ENCODE measurements around the gene CNTNAP2.

The CNTNAP2 gene

DNA sequence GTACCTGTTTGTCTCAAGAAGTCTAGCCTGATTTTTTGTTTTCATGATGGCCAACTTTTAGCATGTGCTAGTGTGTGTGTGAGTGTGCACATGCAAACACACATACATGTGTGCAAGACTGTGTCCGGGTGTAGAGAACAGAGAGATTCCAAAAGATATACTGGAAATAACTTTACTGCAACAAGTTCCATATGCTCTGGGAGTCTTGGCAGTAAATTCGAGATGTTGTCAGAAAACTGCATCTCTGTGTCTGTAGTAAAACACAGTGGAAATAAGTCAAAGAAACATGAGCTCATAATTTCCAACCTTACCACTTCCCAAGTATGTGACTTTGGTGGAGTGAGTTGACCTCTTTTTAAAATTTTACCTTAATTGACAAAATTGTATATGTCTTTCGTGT lies 1523.2 kb downstream of the CNTNAP2 start:
- no peaks in the 10 kb centered on the region for H3K36me3 ChIP-seq
- no peak for TF ChIP-seq Cebpa-rat (IDR thresholded peaks at IDR 0.05)

DNA sequence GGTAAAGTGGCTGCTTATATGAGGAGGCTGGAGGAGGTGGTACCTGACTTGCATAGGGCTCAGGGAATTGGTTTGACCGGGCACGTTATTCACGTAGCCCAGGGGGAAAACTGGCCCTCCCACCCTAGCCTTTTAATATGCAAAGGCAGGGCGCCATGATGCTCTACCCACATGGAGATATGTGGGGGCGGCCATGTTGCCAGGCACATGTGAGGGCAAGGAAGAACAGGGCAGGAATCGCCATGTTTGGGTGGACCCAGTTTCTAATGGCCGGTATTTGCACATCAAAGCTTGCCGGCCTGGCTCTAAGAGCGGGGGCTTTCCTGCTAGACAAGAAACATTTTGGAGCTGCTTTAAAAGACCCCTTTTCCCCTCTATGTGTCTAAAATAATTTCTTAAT lies 1524.2 kb downstream of the CNTNAP2 start:
- no peaks in the 10 kb centered on the region for H3K4me1 ChIP-seq
- H3K27ac ChIP-seq = no peak overlapping the region
- TF ChIP-seq Cebpa-rat (IDR thresholded peaks at IDR 0.05) = no peak
- no peaks in the 10 kb centered on the region for H4K20me1 ChIP-seq
- H3K9me3 ChIP-seq = no peaks in the 10 kb centered on the region
- no peak overlapping the region for H3K9ac ChIP-seq
- H3K4me3 ChIP-seq = no peak overlapping the region
- no peaks in the 10 kb centered on the region for H3K36me3 ChIP-seq
- H3K4me2 ChIP-seq = no peak overlapping the region
- no peaks in the 10 kb centered on the region for H3K27me3 ChIP-seq

More for the DNA sequence above, 1523.2 kb downstream of the CNTNAP2 start:
- no peak overlapping the region for H3K4me2 ChIP-seq
- H3K9me3 ChIP-seq = no peaks in the 10 kb centered on the region
- no peaks in the 10 kb centered on the region for H4K20me1 ChIP-seq
- H3K9ac ChIP-seq = no peak overlapping the region
- no peak overlapping the region for H3K4me3 ChIP-seq
- H3K27me3 ChIP-seq = no peaks in the 10 kb centered on the region
- H3K27ac ChIP-seq = no peak overlapping the region
- no peaks in the 10 kb centered on the region for H3K4me1 ChIP-seq

DNA sequence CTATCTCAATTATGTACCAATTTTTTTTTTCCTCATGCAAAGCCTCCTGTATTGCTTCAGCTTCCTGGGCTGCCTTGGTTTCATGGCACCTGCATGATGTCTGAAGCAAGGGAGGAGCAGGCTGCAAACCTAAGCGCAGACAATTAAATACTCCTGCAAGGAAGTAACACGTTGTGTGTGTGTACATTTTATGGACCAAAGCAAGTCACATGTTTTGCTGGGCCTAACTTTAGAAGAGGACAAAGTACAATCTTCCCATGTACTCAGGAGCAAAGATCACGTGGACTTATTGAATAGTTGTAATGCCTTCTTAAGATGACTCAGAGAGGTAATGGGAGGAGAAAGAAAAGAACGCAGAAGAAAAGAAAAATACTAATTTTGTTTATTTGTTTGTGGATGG lies 1530.0 kb downstream of the CNTNAP2 start:
- H3K9ac ChIP-seq = no peak overlapping the region
- H3K27ac ChIP-seq = no peak overlapping the region
- TF ChIP-seq Cebpa-rat (IDR thresholded peaks at IDR 0.05) = no peak
- no peak overlapping the region for H3K4me3 ChIP-seq
- H3K36me3 ChIP-seq = no peaks in the 10 kb centered on the region
- no peaks in the 10 kb centered on the region for H3K9me3 ChIP-seq
- H3K4me2 ChIP-seq = no peak overlapping the region
- no peaks in the 10 kb centered on the region for H4K20me1 ChIP-seq
- no peaks in the 10 kb centered on the region for H3K4me1 ChIP-seq
- no peaks in the 10 kb centered on the region for H3K27me3 ChIP-seq

DNA sequence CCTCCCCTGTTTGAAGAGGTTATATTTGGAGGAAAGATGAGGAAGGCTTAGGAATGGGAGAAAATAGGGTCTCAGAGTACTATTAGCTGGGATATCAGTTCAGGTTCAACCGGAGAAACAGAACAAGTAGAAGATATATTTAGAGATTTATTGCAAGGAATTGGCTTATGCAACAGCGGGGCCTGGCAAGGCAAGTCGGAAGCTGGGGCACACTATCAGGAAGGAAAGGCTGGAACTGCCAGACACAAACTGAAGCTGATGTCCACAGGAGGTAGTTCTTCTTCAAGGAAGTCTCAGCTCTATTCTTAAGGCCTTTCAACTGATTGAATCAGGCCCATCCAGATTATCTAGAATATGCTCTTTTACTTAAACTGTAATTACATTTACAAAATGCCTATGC lies 1534.4 kb downstream of the CNTNAP2 start:
- no peak overlapping the region for H3K4me3 ChIP-seq
- no peaks in the 10 kb centered on the region for H4K20me1 ChIP-seq
- no peaks in the 10 kb centered on the region for H3K27me3 ChIP-seq
- H3K4me1 ChIP-seq = no peaks in the 10 kb centered on the region
- H3K9ac ChIP-seq = no peak overlapping the region
- H3K36me3 ChIP-seq = no peaks in the 10 kb centered on the region
- H3K4me2 ChIP-seq = no peak overlapping the region
- TF ChIP-seq Cebpa-rat (IDR thresholded peaks at IDR 0.05) = no peak
- no peaks in the 10 kb centered on the region for H3K9me3 ChIP-seq
- H3K27ac ChIP-seq = no peak overlapping the region

DNA sequence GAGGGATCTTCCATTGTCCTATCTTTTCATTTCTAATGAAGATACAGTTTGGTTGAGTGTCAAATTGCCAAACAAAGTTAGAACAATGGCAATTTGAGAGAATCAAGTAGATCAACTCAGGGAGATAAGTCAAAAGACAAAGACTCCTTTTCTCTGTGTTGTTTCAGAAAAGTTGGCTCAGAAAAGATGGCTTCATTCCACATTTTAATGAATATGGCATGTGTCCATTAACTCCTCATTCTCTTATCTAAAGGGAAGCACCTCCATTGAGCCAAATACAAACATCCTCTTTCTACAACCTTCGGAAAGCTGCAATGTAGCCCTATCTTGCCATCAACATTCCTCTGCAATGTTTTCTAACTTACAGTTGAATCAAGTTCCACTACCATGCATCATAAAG lies 1535.0 kb downstream of the CNTNAP2 start:
- no peaks in the 10 kb centered on the region for H3K36me3 ChIP-seq
- H3K4me3 ChIP-seq = no peak overlapping the region
- H3K9me3 ChIP-seq = no peaks in the 10 kb centered on the region
- H3K27me3 ChIP-seq = no peaks in the 10 kb centered on the region
- H3K27ac ChIP-seq = no peak overlapping the region
- no peaks in the 10 kb centered on the region for H4K20me1 ChIP-seq
- H3K9ac ChIP-seq = no peak overlapping the region
- TF ChIP-seq Cebpa-rat (IDR thresholded peaks at IDR 0.05) = no peak
- no peaks in the 10 kb centered on the region for H3K4me1 ChIP-seq
- H3K4me2 ChIP-seq = no peak overlapping the region

DNA sequence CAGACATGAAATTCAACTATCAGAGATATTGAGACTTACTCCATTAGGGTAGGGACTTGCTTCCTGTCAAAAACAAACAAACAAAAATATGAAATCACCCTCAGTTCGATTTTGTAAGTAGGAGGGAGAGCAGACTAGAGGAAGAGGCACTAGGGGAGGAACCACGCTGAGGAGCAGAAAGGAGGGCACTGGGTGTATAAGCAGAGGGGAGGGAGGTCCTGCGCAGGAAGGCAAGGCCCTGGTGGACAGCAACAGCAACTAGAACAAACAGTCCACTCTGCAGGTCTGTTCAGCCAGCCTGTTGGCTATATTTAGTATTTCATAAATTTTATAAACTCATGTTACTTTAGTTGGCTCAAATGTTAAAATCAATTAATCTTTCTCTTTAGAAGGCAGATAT lies 1536.9 kb downstream of the CNTNAP2 start:
- Histone ChIP-seq H4K20me1 (no peaks in the 10 kb centered on the region), H3K4me2 (no peak overlapping the region)
- no peak for TF ChIP-seq Cebpa-rat (IDR thresholded peaks at IDR 0.05)

DNA sequence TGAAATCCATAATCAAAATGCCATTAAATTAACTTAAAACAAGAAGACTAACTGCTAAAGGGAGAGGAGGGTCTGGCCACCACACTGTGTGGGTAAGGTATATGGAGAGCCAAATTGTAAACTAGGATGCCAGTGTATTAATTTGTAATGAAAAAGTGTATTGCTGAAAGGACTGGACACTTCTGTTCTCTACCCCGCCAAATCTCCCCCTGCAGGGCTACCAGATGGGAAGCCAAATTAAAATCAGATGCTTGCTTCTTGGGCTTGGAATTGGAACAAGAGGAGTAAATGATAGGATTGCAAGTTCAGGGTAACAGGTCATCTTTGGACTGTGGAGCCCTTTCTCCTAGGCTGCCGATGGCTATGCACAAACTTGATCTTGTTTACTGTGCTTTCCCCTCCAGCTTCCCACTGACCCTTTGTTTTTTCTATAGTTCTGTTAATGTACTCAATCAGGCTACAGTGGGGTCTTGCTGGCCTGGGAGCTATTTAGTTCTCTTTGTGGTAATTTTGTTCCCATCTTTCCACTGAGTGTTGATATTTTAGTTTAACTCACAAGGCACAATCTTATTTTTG lies 1541.9 kb downstream of the CNTNAP2 start:
- no peak overlapping the region for H3K4me2 ChIP-seq
- no peak for TF ChIP-seq Cebpa-rat (IDR thresholded peaks at IDR 0.05)
- H4K20me1 ChIP-seq = no peaks in the 10 kb centered on the region
- H3K4me3 ChIP-seq = no peak overlapping the region
- H3K36me3 ChIP-seq = no peaks in the 10 kb centered on the region
- H3K9ac ChIP-seq = no peak overlapping the region
- H3K27me3 ChIP-seq = no peaks in the 10 kb centered on the region
- H3K4me1 ChIP-seq = no peaks in the 10 kb centered on the region
- no peaks in the 10 kb centered on the region for H3K9me3 ChIP-seq
- H3K27ac ChIP-seq = no peak overlapping the region

More for the DNA sequence above, 1536.9 kb downstream of the CNTNAP2 start:
- Histone ChIP-seq H3K4me1 (no peaks in the 10 kb centered on the region), H3K9me3 (no peaks in the 10 kb centered on the region), H3K27ac (no peak overlapping the region), H3K4me3 (no peak overlapping the region), H3K27me3 (no peaks in the 10 kb centered on the region), H3K36me3 (no peaks in the 10 kb centered on the region), H3K9ac (no peak overlapping the region)

DNA sequence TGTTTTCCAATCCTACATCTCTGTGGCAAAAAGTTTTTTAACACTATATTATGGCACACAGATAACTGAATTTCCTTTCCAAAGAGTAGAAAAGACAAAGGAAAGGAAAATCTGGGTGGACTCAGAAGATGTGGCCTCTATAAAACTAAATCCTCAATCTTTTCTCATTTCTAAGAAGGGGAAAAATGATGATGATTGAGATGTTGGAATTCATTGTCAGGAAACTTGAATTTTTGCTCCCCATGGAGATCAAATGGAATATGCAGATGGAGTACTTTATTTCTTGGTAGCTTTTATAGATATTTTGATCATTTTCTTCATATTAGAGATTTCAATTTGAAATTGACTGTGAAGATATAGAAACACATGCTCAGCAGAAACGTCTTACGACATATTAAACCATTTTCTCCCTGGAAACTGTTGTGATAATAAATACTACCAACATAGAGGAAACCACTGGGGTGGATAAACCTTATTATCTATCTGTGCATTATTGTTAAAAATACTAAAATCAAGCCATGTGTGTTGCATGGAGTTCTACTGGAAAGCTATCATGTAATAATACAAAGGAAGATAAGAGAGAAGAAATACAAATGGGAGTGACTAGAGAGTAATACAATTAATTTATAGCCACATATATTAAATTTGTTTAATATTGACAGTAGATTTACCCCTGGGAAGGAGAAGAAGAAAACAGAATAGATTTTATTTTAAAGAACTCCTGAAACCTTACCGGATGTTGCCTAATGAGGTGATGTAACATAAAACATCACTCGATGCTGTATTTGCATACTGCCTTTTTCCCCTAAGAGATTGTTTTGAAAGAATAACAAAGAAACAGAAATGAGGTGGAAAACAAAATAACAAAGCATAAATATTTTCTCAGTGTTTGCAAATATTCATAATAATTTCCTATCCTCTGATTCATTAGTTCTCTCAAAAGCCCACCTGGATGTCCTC lies 1542.7 kb downstream of the CNTNAP2 start:
- Histone ChIP-seq H3K9ac (no peak overlapping the region), H3K4me1 (no peaks in the 10 kb centered on the region), H3K9me3 (no peaks in the 10 kb centered on the region), H3K4me3 (no peak overlapping the region), H3K36me3 (no peaks in the 10 kb centered on the region), H3K27me3 (no peaks in the 10 kb centered on the region), H4K20me1 (no peaks in the 10 kb centered on the region), H3K4me2 (no peak overlapping the region), H3K27ac (no peak overlapping the region)
- no peak for TF ChIP-seq Cebpa-rat (IDR thresholded peaks at IDR 0.05)

DNA sequence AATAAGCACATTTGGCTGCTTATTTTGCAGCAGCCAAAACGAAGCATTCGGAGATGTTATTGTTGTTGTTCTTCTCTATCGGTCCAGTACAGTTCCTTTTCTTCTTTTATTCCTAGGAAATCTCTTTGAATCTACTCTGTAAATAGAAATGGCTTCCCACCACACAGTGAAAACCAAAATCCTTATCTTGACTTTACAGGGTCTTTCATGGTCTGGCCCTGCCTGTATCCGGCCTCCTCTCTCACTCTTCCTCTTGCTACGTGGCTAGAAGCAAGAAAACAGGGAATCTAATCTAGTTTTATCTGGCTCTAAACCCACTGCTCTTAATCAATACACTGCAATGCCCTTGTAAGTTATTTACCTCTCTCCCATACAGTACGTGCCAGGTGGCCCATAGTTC lies 1547.9 kb downstream of the CNTNAP2 start:
- Histone ChIP-seq H3K4me2 (no peak overlapping the region), H3K9ac (no peak overlapping the region), H3K27me3 (no peaks in the 10 kb centered on the region), H3K36me3 (no peaks in the 10 kb centered on the region), H4K20me1 (no peaks in the 10 kb centered on the region), H3K9me3 (no peaks in the 10 kb centered on the region), H3K4me1 (no peaks in the 10 kb centered on the region), H3K27ac (no peak overlapping the region), H3K4me3 (no peak overlapping the region)
- TF ChIP-seq Cebpa-rat (IDR thresholded peaks at IDR 0.05) = no peak

DNA sequence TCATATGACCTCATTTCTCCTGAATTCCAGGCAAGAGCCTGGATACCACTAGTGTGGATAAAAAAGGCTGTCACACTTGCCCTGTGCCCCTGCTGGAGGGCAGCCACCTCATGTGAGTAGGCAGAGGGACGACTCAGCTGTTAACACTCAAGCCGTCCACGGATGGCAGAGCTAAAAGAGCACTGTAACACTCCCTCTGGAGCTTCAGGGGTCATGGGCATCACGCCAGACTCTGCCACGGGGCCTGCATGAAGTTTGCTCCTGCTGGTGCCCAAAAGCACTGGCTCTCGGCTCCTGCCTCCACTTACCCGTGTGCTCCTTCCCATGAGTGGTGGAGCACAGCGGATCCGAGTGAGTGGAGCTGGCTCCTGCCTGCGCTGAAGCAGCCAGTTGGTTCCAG lies 1554.2 kb downstream of the CNTNAP2 start:
- Histone ChIP-seq H3K27ac (no peak overlapping the region), H3K4me3 (no peak overlapping the region), H3K4me1 (no peaks in the 10 kb centered on the region), H3K4me2 (no peak overlapping the region), H3K36me3 (no peaks in the 10 kb centered on the region), H3K9ac (no peak overlapping the region), H3K27me3 (no peaks in the 10 kb centered on the region), H3K9me3 (no peaks in the 10 kb centered on the region), H4K20me1 (no peaks in the 10 kb centered on the region)
- no peak for TF ChIP-seq Cebpa-rat (IDR thresholded peaks at IDR 0.05)
